DMS53 (cell line): ENCODE data around the gene YIPF7.

Experiments used
- DNase-seq: peaks from one replicate; lab custom pipeline; 2025; lab: John Stamatoyannopoulos, UW

Gene YIPF7

GRCh38 chr4:44651425-44651824, at the start of gene YIPF7:
Gene YIPF7, minus strand, starts transcription at chr4:44651625. Its CDS starts 1,525 bp downstream, at chr4:44650100.
- DNase-seq: no peak

DNA sequence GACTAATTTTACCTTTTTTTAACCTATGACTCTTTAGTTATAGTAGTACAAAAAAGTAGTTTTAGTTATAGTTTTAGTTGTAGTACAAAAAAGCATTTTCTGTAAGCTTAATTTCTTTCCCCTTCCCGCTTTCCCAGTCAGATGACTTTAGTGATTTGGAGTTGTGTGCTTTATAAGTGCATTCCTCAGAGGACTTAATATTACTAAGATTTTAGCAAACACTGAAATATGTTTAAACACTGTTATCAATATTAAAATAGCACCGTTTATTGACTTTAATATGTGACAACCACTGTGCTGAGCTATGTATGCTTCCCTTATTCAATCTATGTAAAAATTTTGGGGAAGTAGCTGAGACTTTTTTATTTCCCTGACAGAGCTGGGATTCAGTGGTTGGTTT, 49.6 kb upstream of the YIPF7 start:
- no peak for DNase-seq

- DNase-seq: no peak
Measured at GRCh38 chr4:44700427-44700826, 49.0 kb upstream of the YIPF7 start.

GRCh38 chr4:44684648-44685047, 33.2 kb upstream of the YIPF7 start:
- no peak for DNase-seq

DNA sequence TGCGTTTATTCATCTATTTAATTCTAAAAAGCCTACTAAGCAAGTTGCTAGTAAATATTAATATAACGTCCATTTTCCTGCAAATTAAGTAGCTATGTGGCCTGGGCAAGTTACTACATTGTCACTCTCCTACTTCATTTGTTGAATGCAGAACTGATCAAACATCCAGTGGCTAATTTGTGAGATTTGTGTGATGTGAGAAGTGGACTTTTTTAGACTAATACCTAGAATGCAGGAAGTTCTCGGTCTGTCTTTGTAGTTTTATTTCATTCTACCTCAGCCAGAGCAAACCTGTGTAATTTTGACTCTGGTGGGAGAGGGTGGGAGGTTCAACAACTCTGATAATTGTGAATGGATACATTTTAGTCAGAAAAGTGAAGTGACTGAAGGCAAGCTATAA, 27.6 kb upstream of the YIPF7 start:
- DNase-seq: no peak

DNA sequence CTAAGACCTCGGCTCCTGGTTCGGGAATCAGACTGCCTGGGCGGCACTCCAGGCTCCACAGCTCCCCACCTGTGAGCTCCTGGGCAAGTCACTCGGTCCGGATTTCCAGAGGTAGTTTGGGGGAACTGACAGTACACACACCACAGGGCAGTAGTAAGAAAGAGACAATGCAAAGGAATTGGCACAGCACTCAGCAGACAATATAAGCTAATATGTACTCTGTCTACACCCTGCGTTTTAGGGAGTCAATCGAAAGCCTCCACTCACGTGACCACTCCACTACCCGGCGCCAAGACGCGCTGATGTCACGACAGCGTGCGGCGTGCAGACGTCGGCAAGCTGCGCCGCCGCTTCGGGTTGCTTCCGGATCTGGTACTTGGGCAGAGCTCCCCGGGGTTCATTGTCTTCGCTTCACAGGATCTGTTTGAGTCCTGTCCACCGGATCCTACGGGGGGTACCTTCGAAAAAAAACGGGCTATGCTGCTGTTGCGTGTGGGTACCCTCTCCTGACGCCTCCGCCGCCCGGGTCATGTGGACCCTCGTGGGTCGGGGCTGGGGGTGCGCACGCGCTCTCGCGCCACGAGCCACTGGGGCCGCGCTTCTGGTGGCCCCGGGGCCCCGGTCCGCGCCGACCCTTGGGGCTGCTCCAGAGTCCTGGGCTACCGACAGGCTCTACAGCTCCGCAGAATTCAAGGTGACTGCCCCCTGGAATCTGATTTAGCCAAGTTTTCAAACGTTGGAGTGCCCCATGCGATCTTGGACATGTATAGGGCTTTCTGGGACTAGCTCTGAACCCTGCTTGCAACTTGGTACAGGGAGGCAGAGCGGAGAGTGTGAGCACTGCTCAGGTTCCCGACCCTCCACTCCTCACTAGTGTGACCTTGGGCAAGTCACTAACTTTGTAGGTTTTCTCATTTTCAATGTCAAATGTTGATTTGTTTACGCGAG, 26.9 kb upstream of the YIPF7 start, which contains the start of gene GUF1:
Gene GUF1, plus strand, starts transcription at position 327 of the 948 bp plus-strand sequence. Its CDS starts 203 bp downstream, at position 530.
- peak; percentile 98 for DNase-seq

DNA sequence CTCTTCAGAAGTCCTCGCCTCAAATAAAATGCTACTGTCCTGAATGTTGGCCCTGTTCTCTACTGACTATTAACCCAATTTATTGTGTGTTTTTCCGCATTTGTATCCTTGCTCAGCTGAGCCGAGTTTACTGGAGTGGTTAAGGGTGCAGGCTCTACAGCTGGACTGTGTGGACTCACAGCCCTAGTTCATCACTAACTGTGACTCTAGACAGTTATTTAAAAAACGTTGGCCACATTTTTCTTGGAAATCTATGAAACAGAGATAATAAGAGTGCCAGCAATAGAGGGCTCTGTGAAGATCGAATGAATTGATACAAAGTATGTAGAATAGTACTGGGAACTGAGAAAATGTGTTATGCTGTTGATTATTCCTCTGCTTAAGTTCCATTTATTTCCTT, 23.9 kb upstream of the YIPF7 start:
- DNase-seq: no peak

DNA sequence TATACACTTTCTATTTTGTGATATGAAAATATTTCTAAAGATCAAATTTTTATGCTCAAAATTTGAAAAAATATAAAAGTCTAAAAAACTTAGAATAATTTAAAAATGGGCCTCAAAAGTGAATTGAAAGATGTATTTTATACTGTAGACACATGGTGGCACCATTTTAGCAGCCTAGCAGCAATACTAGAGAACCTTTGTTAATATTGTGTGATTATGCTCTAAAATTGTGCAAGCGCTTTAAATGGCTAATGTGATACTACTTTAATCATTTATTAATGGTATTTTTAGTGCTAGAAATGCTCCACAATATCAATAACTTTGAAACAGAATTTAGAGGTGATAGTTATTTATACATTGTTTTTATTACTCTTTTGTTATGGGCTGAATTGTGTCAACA, 23.0 kb upstream of the YIPF7 start:
- DNase-seq: peak; percentile 26

DNA sequence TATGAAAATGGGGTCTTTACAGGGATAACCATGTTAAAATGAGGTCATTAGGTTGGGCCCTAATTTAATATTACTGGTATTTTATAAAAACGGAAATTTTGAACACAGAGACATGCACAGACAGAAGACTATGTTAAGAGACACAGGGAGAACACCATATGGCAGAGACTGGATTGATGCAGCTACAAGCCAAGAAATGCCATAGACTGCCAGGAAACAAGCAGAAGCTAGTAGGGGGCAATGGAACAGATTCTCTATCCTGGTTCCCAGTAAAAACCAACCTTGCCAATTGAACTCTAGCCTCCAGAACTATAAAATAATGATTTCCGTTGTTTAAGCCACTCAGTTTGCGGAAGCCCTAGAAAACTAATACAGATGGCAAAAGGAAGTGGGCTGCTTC, 20.2 kb upstream of the YIPF7 start:
- no peak for DNase-seq

DNA sequence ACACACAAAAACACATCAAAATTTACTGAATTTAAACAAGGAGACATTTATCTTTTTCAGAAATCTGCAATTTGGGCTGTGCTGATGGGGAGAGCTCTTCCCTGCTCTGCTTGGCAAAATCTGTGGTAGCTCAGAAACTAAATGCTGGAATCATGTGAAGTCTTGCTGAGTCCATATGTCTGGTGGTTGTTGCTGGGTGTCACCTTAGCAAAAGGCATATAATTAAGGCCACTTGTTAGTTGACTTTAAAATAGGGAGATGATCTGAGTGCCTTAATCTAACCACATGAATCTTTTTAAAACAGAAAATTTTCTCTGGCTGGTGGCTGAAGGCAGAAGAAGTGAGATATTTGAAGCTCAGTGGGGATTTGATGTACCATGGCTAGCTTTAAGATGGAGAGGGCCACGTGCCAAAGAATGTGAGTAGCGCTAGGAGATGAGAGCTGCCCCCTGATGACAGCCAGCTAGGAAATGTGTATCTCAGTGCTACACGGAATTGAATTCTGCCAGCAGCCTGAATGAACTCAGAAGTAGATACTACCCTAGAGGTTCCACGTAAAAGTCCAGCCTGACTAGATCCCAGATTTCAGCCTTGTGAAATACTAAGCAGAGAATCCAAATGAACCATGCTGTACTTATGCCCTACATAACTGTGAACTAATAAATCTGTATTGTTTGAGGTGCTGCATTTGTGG, 19.2 kb upstream of the YIPF7 start:
- no peak for DNase-seq

DNA sequence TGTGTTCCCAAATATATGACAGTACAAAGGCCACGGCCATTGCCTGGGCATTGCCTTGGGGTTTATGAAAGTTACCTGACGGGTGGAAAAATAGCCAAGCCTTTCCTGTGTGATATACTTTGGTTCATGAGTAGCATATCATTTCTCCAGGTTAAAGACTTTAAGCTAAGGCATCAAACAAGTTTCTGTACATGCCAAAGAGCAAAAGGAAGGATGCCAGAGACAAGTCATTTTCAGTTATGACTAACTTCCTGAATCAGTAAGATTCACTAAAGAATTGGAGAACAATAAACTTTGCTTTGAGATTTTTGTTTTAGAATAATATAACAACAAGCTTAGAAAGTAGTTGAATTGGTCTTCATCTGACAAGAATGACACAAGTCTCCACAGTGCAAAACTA, 17.1 kb upstream of the YIPF7 start:
- DNase-seq: no peak

DNA sequence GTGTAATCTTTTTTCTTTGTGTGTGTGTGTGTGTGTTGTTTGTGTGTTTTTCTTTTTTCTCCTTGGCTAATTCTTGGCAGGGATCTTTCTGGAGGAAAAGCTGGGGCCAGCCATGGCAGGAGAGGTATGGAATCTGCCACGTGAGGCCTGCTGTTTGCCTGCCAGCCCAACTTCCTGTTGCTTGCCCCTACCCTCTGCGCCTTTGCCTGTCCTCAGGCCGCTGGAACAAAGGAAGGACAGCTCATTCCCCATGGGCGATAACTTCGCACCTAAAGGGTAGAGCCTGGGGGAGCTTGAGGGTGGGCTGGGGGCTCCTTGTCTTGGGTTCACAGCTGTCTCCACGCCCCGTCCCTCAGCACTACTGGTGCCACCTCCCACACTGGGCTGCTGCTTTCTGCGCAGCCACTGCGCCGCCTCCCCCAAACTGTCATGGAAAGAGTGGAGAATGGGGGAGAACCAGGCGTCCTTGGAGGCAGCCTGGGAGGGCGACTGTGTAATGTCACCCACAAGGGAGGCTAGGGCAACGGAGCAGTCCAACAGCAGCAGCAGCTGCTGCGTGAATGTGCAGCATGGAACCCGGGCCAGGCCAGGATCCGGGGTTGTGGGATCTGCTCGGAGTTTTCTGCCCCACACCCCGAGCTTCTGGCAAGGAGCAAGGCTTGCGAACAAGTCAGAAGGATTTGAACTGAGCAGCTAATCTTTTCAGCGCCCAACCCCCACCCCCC, 12.3 kb upstream of the YIPF7 start:
- no peak for DNase-seq

DNA sequence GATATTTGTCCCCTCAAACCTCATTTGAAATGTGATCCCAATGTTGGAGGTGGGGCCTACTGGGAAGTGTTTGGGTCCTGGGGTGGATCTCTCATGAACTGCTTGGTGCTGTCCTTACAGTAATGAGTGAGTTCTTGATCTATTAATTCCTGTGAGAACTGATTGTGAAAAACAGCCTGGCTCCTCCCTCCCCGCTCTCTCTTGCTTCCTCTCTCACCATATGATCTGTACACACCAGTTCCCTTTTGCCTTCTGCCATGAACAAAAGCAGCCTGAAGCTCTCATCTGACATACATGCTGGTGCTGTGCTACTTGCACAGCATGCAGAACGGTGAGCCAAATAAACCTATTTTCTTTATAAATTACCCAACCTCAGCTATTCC, 11.2 kb upstream of the YIPF7 start:
- peak; percentile 34 for DNase-seq

GRCh38 chr4:44661940-44662622, 10.7 kb upstream of the YIPF7 start:
- DNase-seq: peak; percentile 76

GRCh38 chr4:44660396-44660795, 9.0 kb upstream of the YIPF7 start:
- peak; percentile 21 for DNase-seq

GRCh38 chr4:44652002-44652401, 577 bp upstream of the YIPF7 start:
- no peak for DNase-seq

GRCh38 chr4:44646151-44646550, 5.3 kb downstream of the YIPF7 start:
- DNase-seq: no peak

- DNase-seq: peak; percentile 12
Measured at GRCh38 chr4:44638091-44638490, 13.3 kb downstream of the YIPF7 start.

DNA sequence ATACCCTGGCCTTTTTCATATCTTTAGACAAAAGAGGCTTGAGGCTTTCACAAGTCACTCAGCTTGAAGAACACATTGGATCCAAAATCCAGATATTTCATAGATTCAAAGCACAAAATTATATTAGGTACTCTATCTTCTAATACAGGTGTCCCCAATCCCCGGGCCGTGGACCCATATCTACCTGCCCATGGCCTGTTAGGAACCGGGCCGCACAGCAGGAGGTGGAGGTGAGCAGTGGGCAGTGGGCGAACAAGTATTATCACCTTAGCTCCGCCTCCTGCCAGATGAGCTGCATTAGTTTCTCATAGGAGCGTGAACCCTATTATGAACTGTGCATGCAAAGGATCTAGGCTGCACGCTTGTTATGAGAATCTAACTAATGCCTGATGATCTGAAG, 18.7 kb downstream of the YIPF7 start:
- no peak for DNase-seq

GRCh38 chr4:44632089-44632488, 19.3 kb downstream of the YIPF7 start:
- peak; percentile 21 for DNase-seq

DNA sequence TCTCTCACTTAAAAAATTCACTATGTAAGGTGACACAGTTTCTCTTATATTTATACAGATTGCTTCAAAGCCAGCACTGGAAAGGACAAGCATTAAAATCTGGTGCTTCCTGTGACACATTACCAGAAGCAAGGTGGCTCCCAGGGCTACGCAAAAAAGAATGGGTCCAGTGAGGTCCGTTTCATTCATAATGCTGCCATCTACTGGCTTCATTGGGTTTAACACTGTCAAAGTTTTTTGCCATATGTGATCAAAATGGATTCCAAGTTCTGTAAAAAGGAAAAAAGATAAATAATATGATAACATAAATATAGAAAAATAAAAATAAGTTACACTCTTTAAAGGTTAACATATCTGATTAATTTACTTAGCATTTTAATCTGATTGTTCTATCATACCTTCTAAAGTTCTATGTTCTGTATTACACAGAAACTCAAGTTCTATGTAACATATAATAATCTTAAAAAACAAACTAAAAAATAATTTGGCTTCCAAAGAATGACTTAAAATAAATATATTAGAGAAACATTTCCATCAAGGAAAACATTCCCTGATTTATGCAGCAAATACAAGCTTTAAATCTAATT, 22.1 kb downstream of the YIPF7 start:
- peak; percentile 89 for DNase-seq
